IPS-15b (cell line): Measurements from ENCODE around the gene HS6ST1.

ENCODE experiments used
- H3K27me3 ChIP-seq: one replicate; pipeline ENCODE4 v1.6.1; 2013; ENCODE audit warnings: low read length; ENCODE audit not compliant: control insufficient read depth, insufficient read depth
- H3K36me3 ChIP-seq: one replicate; pipeline ENCODE4 v1.6.1; 2013; ENCODE audit warnings: low read length; ENCODE audit not compliant: control insufficient read depth, insufficient read depth
- H3K4me1 ChIP-seq: one replicate; pipeline ENCODE4 v1.6.1; 2013; ENCODE audit warnings: mild to moderate bottlenecking, low read length; ENCODE audit not compliant: control insufficient read depth, insufficient read depth
- H3K4me3 ChIP-seq: one replicate; pipeline ENCODE4 v1.5.1; 2013; ENCODE audit warnings: low read depth, low read length
- H3K9ac ChIP-seq: one replicate; pipeline ENCODE4 v1.6.1; 2013; ENCODE audit warnings: low read depth, mild to moderate bottlenecking, low read length
- H3K9me3 ChIP-seq: one replicate; pipeline ENCODE4 v1.6.1; 2013; ENCODE audit warnings: mild to moderate bottlenecking, low read length; ENCODE audit not compliant: control insufficient read depth, insufficient read depth

The HS6ST1 gene

DNA sequence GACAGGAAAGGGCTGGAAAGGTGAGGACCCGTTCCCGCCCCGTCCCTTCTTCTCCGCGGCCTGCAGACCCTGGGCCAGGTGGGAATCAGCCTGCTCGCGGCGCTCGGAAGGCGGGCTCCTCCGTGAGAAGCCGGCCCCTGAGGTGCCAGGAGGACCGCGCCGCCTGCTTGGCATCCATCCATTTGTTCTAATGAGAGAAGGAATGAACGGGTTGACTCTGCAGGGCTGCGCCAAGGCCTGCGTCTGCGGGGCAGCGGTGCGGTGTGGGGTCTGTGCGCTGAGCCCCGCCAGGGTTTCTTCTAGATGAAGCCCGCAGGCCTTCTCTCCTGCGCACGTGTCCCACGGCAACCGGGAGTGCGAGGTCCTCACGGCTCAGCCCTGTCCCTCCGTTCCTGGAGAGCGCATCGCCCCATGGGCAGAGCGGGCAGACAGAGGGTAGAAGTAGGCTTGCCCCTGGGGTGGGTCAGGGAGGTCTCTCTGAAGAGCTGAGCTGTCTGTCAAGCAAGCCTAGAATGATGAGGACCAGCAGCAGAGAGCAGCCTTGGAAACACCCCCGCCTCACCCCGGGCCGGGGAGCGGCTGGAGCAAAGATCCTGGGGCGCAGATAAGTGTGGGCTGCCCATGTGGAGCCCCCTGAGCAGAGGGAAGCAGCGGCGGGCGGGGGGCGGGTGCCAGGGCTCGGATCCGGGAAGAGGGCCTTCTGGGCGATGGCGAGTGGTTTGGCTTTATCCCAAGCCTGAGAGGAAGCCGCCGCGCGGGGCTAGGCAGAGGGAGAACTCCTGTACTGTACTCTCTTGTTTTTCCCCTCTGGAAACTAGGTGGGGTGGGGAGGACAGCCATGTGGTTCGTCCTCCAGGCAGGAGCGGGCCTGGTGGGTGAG, 27.9 kb upstream of the HS6ST1 start:
- H3K27me3 ChIP-seq = no peaks in the 10 kb centered on the region
- H3K9ac ChIP-seq = no peak overlapping the region
- H3K36me3 ChIP-seq = no peaks in the 10 kb centered on the region
- no peaks in the 10 kb centered on the region for H3K4me1 ChIP-seq
- H3K4me3 ChIP-seq = no peak overlapping the region
- peaks cover under 1% of the 10 kb centered on the region for H3K9me3 ChIP-seq

GRCh38 chr2:128345436-128346165, 26.9 kb upstream of the HS6ST1 start:
- Histone ChIP-seq H3K4me1 (no peaks in the 10 kb centered on the region), H3K36me3 (no peaks in the 10 kb centered on the region), H3K9me3 (no peaks in the 10 kb centered on the region), H3K9ac (no peak overlapping the region), H3K4me3 (no peak overlapping the region), H3K27me3 (no peaks in the 10 kb centered on the region)

DNA sequence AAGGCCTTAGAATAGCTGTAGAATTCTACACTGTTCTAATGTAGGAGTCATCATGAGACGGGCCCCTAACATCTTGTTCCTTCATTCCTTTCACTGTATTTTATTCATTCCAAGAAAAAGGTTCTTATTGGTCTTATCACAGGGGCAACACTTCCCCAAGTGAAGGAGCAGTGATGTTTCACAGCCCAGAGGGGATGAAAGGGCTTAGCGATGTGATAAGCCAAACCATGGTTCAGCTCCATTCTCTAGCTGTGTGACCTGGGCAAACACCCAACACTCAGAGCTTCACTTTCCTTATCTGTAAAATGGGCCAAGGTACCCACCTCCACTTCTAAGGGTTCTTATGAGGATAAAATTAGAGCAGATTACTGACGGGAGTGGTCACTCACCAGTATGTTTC, 25.4 kb upstream of the HS6ST1 start:
- Histone ChIP-seq H3K9ac (no peak overlapping the region), H3K4me1 (no peaks in the 10 kb centered on the region), H3K4me3 (no peak overlapping the region), H3K27me3 (no peaks in the 10 kb centered on the region), H3K36me3 (no peaks in the 10 kb centered on the region), H3K9me3 (no peaks in the 10 kb centered on the region)

GRCh38 chr2:128343459-128343858, 24.8 kb upstream of the HS6ST1 start:
- Histone ChIP-seq H3K9me3 (no peaks in the 10 kb centered on the region), H3K9ac (no peak overlapping the region), H3K4me1 (no peaks in the 10 kb centered on the region), H3K4me3 (no peak overlapping the region), H3K36me3 (no peaks in the 10 kb centered on the region), H3K27me3 (no peaks in the 10 kb centered on the region)

- Histone ChIP-seq H3K9me3 (no peaks in the 10 kb centered on the region), H3K27me3 (no peaks in the 10 kb centered on the region)
These were observed 23.9 kb upstream of the HS6ST1 start for GRCh38 chr2:128342550-128342949.

GRCh38 chr2:128341621-128342020, 23.0 kb upstream of the HS6ST1 start:
- Histone ChIP-seq H3K27me3 (no peaks in the 10 kb centered on the region), H3K36me3 (no peaks in the 10 kb centered on the region), H3K4me1 (no peaks in the 10 kb centered on the region), H3K4me3 (no peak overlapping the region), H3K9me3 (no peaks in the 10 kb centered on the region), H3K9ac (no peak overlapping the region)

More at GRCh38 chr2:128342550-128342949, 23.9 kb upstream of the HS6ST1 start:
- Histone ChIP-seq H3K4me3 (no peak overlapping the region), H3K36me3 (no peaks in the 10 kb centered on the region), H3K9ac (no peak overlapping the region), H3K4me1 (no peaks in the 10 kb centered on the region)

DNA sequence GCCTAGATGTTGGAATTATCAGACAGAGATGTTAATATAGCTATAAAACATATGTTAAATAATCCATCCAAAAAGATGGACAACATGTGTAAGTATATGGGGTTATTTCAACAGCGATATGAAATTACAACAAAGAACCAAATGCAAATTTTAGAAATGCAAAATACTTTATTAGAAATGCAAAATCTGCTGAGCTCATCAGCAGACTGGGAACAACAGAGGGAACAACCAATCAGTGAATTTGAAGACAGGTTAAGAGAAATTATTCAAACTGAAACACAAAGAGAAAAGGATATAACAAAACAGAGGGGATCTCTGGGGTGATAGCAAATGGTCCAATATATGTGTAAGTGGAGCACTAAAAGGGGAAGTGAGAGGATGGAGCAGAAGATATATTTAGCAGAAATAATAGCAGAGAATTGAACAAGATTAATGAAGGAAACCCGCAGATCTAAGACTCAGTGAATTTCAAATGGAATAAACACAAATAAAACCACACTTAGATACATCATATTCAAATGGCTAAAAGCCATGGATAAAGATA, 13.5 kb upstream of the HS6ST1 start:
- no peak overlapping the region for H3K4me3 ChIP-seq
- no peaks in the 10 kb centered on the region for H3K36me3 ChIP-seq
- H3K4me1 ChIP-seq = no peaks in the 10 kb centered on the region
- H3K27me3 ChIP-seq = no peaks in the 10 kb centered on the region
- no peak overlapping the region for H3K9ac ChIP-seq
- H3K9me3 ChIP-seq = no peaks in the 10 kb centered on the region

- Histone ChIP-seq H3K9ac (no peak overlapping the region), H3K27me3 (no peaks in the 10 kb centered on the region), H3K4me3 (no peak overlapping the region), H3K4me1 (no peaks in the 10 kb centered on the region), H3K9me3 (no peaks in the 10 kb centered on the region), H3K36me3 (no peaks in the 10 kb centered on the region)
These were observed 11.9 kb upstream of the HS6ST1 start for GRCh38 chr2:128330583-128330982.

DNA sequence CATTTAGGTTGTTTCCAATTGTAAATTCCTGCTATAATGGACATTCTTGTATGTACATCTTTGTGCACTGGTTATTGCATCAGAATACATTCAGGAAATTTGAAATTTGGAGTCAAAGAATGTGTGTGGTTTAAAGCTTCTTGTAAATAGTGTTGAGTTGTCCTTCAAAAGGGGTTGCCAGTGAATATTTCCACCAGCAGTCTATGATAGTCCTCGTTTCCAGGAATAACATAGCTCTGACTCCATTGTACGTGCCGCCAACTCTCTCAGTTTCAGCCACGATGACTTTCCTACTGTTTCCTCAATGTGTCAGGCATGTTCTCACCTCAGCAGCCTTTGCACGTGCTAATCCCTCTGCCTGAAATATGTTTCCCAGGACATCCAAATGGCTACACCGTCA, 10.9 kb upstream of the HS6ST1 start:
- Histone ChIP-seq H3K4me1 (no peaks in the 10 kb centered on the region), H3K36me3 (no peaks in the 10 kb centered on the region), H3K4me3 (no peak overlapping the region), H3K27me3 (no peaks in the 10 kb centered on the region), H3K9ac (no peak overlapping the region), H3K9me3 (no peaks in the 10 kb centered on the region)

- H3K36me3 ChIP-seq = no peaks in the 10 kb centered on the region
- H3K27me3 ChIP-seq = no peaks in the 10 kb centered on the region
- no peaks in the 10 kb centered on the region for H3K4me1 ChIP-seq
- H3K4me3 ChIP-seq = no peak overlapping the region
- no peak overlapping the region for H3K9ac ChIP-seq
- no peaks in the 10 kb centered on the region for H3K9me3 ChIP-seq
These were observed 8.7 kb upstream of the HS6ST1 start for GRCh38 chr2:128327180-128327964.

GRCh38 chr2:128326346-128326745, 7.7 kb upstream of the HS6ST1 start:
- Histone ChIP-seq H3K4me3 (no peak overlapping the region), H3K36me3 (no peaks in the 10 kb centered on the region), H3K27me3 (peaks cover under 1% of the 10 kb centered on the region), H3K9ac (no peak overlapping the region), H3K9me3 (no peaks in the 10 kb centered on the region), H3K4me1 (peaks cover 3% of the 10 kb centered on the region)
